Mesenchymal stem cell (in vitro differentiated cells and primary cell): ENCODE data around the gene PROM2.

Source experiments
- DNase-seq: peaks from one replicate; pipeline ENCODE4 v3.0.0-alpha.2; 2013
- H2AFZ ChIP-seq: one replicate; pipeline ENCODE4 v1.6.1; 2013; ENCODE audit warnings: low read depth, mild to moderate bottlenecking, control low read depth, inconsistent platforms, low read length, moderate library complexity
- H2AK5ac ChIP-seq: 2 replicates; pipeline ENCODE4 v1.6.1; 2013; ENCODE audit warnings: low read length, moderate library complexity, mild to moderate bottlenecking, inconsistent platforms; ENCODE audit not compliant: severe bottlenecking
- H2BK120ac ChIP-seq: one replicate; pipeline ENCODE4 v1.6.1; 2013; ENCODE audit warnings: low read depth, mild to moderate bottlenecking, inconsistent platforms, low read length, moderate library complexity
- H2BK12ac ChIP-seq, 2 experiments: one replicate each; pipeline ENCODE4 v1.6.1; 2013; ENCODE audit warnings: inconsistent platforms in 2 of 2, low read length in 2 of 2, mild to moderate bottlenecking in 2 of 2, moderate library complexity in 2 of 2, control low read depth in 1 of 2
- H2BK15ac ChIP-seq: one replicate; pipeline ENCODE4 v1.6.1; 2013; ENCODE audit warnings: mild to moderate bottlenecking, low read depth, inconsistent platforms; ENCODE audit not compliant: poor library complexity, severe bottlenecking
- H2BK5ac ChIP-seq: 2 replicates; pipeline ENCODE4 v1.6.1; 2013; ENCODE audit warnings: low read depth, mild to moderate bottlenecking, low read length, control low read depth, inconsistent platforms; ENCODE audit not compliant: poor library complexity, severe bottlenecking
- H3K14ac ChIP-seq, 2 experiments: one replicate each; pipeline ENCODE4 v1.6.1; 2013; ENCODE audit warnings: inconsistent platforms in 2 of 2, low read length in 2 of 2, control low read depth in 1 of 2, mild to moderate bottlenecking in 1 of 2, moderate library complexity in 1 of 2
- H3K18ac ChIP-seq, 2 experiments: one replicate each; pipeline ENCODE4 v1.6.1; 2013; ENCODE audit warnings: inconsistent platforms in 2 of 2, low read length in 2 of 2, control low read depth in 1 of 2, low read depth in 1 of 2, mild to moderate bottlenecking in 1 of 2
- H3K23ac ChIP-seq, 2 experiments: one replicate each; pipeline ENCODE4 v1.6.1; 2013; ENCODE audit warnings: inconsistent platforms in 2 of 2, low read length in 2 of 2, mild to moderate bottlenecking in 2 of 2, moderate library complexity in 2 of 2, control low read depth in 1 of 2
- H3K27ac ChIP-seq: 2 replicates; pipeline ENCODE4 v1.5.1; 2013; ENCODE audit warnings: mild to moderate bottlenecking, moderate library complexity, low read length, control low read depth, inconsistent platforms; ENCODE audit not compliant: poor library complexity, severe bottlenecking
- H3K27me3 ChIP-seq, 2 experiments: 2 replicates each; pipeline versions ENCODE4 v1.6.1 to v1.7.0; 2013; ENCODE audit warnings: low read length in 2 of 2, mild to moderate bottlenecking in 2 of 2, moderate library complexity in 2 of 2, control low read depth in 1 of 2, inconsistent platforms in 1 of 2; ENCODE audit not compliant: control insufficient read depth in 1 of 2, insufficient read depth in 1 of 2
- H3K36me3 ChIP-seq, 2 experiments: 2 replicates each; pipeline versions ENCODE4 v1.6.1 to v1.7.0; 2013; ENCODE audit warnings: low read length in 2 of 2, control low read depth in 1 of 2, inconsistent platforms in 1 of 2, low read depth in 1 of 2, mild to moderate bottlenecking in 1 of 2; ENCODE audit not compliant: insufficient read depth in 2 of 2, control insufficient read depth in 1 of 2
- H3K4ac ChIP-seq, 2 experiments: one replicate each; pipeline ENCODE4 v1.6.1; 2013; ENCODE audit warnings: inconsistent platforms in 2 of 2, low read length in 2 of 2, mild to moderate bottlenecking in 2 of 2, moderate library complexity in 2 of 2, control low read depth in 1 of 2, low read depth in 1 of 2
- H3K4me1 ChIP-seq: 2 replicates; pipeline ENCODE4 v1.6.1; 2013; ENCODE audit warnings: low read depth, low read length, control low read depth; ENCODE audit not compliant: control insufficient read depth, insufficient read depth
- H3K4me2 ChIP-seq: 2 replicates; pipeline ENCODE4 v1.6.1; 2013; ENCODE audit warnings: low read length, mild to moderate bottlenecking, inconsistent platforms; ENCODE audit not compliant: poor library complexity, severe bottlenecking
- H3K4me3 ChIP-seq, 2 experiments: 2 replicates each; pipeline versions ENCODE4 v1.5.1 to v1.7.0; 2013; ENCODE audit warnings: low read length in 2 of 2, mild to moderate bottlenecking in 2 of 2, control low read depth in 1 of 2, low read depth in 1 of 2; ENCODE audit not compliant: insufficient read depth in 1 of 2
- H3K79me1 ChIP-seq: replicated peaks from 2 replicates; pipeline ENCODE4 v1.6.1; 2013; ENCODE audit warnings: mild to moderate bottlenecking, control low read depth, low read length, inconsistent platforms; ENCODE audit not compliant: poor library complexity, severe bottlenecking
- H3K9ac ChIP-seq: 2 replicates; pipeline ENCODE4 v1.7.0; 2013; ENCODE audit warnings: mild to moderate bottlenecking, low read length, moderate library complexity
- H3K9me3 ChIP-seq: 2 replicates; pipeline ENCODE4 v1.7.0; 2013; ENCODE audit warnings: mild to moderate bottlenecking, low read length; ENCODE audit not compliant: control insufficient read depth
- H4K8ac ChIP-seq: one replicate; pipeline ENCODE4 v1.6.1; 2013; ENCODE audit warnings: inconsistent platforms, mild to moderate bottlenecking, low read length, moderate library complexity
- H4K91ac ChIP-seq: one replicate; pipeline ENCODE4 v1.6.1; 2013; ENCODE audit warnings: mild to moderate bottlenecking, low read length, inconsistent platforms
- WGBS: methylation state at CpG from one replicate; pipeline ENCODE4 v1.1.7; 2013; ENCODE audit warnings: mixed read lengths; 5-methylcytosine and 5-hydroxymethylcytosine counted together

Gene PROM2

DNA sequence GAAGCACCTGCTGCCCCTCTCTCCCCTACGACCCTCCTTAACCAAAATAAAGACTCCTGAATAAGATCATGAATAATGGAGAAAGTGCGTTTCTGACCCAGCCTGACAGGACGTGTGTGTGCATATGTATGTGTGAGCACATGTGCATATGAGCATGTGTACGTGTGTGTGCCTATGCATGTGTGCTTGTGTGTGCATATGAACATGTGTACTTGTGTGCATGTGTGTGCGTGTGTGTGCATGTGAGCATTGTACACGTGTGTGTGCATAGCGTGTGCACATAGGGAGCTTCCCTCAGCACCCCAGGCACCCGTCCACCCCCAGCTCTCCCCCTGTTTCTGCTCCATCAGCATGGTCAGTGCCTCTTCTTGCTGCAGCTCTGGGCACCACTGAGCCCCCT lies 33.6 kb downstream of the PROM2 start:
- H2AFZ ChIP-seq: no peak overlapping the region
- H3K36me3 ChIP-seq: peaks cover 0 to 6% of the 10 kb centered on the region in 2 experiments

DNA sequence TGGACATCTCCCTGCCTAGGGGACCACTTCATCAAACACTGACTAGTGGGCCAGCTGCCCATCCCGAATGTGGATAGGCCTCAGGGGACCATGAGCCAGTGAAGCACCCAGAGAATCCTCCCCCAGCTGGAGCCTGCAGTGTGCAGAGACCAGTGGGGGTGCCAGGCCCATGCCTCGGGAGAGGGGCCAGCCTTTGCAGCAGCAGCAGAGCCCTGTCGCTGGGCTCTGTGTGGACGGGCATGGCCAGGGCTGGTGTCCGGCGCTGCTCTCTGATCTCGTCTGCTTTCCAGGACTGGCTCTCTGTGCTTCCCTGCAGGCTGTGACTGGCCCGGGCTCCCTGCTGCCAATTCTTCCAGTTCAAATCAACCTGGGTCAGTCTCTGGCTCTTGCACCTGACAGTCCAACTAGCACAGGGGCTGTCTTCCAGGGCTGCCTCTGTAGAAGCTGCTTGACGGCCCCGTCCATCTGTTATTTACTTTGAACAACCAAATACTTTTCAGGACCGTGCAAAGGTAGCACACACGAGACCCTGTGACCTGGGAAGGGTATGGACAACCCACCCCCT lies 34.3 kb downstream of the PROM2 start:
- Histone ChIP-seq H3K9ac (no peak overlapping the region), H3K4me3 (no peak overlapping the region), H3K79me1 (no peaks in the 10 kb centered on the region), H4K91ac (no peak overlapping the region), H3K27me3 (peaks cover 0 to 64% of the 10 kb centered on the region in 2 experiments), H3K4ac (no peak overlapping the region), H2BK12ac (no peak overlapping the region), H3K9me3 (no peaks in the 10 kb centered on the region), H3K36me3 (no peaks in the 10 kb centered on the region), H3K27ac (no peak overlapping the region), H3K4me2 (no peak overlapping the region), H2AK5ac (no peak overlapping the region), H2BK5ac (no peak overlapping the region), H3K14ac (no peak overlapping the region), H4K8ac (no peak overlapping the region), H3K18ac (no peak overlapping the region), H2BK120ac (no peak overlapping the region), H2BK15ac (no peak overlapping the region), H3K23ac (no peak overlapping the region), H2AFZ (no peak overlapping the region), H3K4me1 (peaks cover 40% of the 10 kb centered on the region)
- WGBS: 86% methylated on average over 12 of the region's 12 CpGs
- DNase-seq: no peak

More for the DNA sequence above, 33.6 kb downstream of the PROM2 start:
- Histone ChIP-seq H2AK5ac (no peak overlapping the region), H3K27ac (no peak overlapping the region), H3K9ac (no peak overlapping the region), H3K4me2 (no peak overlapping the region), H3K4me3 (no peak overlapping the region), H3K23ac (no peak overlapping the region), H3K14ac (no peak overlapping the region), H2BK12ac (no peak overlapping the region), H2BK5ac (no peak overlapping the region), H3K79me1 (no peaks in the 10 kb centered on the region), H3K18ac (no peak overlapping the region), H3K4me1 (peaks cover 41% of the 10 kb centered on the region), H3K9me3 (no peaks in the 10 kb centered on the region), H2BK120ac (no peak overlapping the region), H2BK15ac (no peak overlapping the region), H4K8ac (no peak overlapping the region), H3K4ac (no peak overlapping the region), H3K27me3 (peaks cover 0 to 67% of the 10 kb centered on the region in 2 experiments), H4K91ac (no peak overlapping the region)
- DNase-seq: no peak
- WGBS: 86% methylated on average over 7 of the region's 8 CpGs

DNA sequence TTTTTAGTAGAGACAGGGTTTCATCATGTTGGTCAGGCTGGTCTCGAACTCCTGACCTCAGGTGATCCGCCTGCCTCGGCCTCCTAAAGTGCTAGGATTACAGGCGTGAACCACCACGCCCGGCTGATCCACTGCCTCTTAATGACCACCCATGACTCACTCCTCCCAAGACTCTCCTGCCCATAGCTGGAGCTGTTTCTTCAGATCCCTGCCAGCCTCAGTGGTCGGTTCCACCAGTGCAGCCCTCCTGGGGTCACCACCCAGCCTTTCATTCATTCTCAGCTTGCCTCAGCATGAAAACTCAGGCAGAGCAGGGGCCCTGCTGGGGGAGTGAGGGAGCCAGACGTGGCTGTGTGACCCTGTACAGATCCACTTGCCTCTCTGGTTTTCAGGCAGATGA lies 35.4 kb downstream of the PROM2 start:
- Histone ChIP-seq H3K4ac (no peak overlapping the region), H3K79me1 (no peaks in the 10 kb centered on the region), H2BK5ac (no peak overlapping the region), H3K18ac (no peak overlapping the region), H2AK5ac (peak overlapping the region; percentile 40), H2BK15ac (no peak overlapping the region), H3K23ac (no peak overlapping the region), H3K36me3 (no peaks in the 10 kb centered on the region), H2BK120ac (no peak overlapping the region), H4K8ac (no peak overlapping the region), H2AFZ (no peak overlapping the region), H3K14ac (no peak overlapping the region), H3K27me3 (peaks cover 0 to 69% of the 10 kb centered on the region in 2 experiments), H3K9ac (no peak overlapping the region), H3K4me1 (peaks cover 47% of the 10 kb centered on the region), H3K9me3 (no peaks in the 10 kb centered on the region), H3K4me2 (no peak overlapping the region), H2BK12ac (no peak overlapping the region), H4K91ac (no peak overlapping the region), H3K27ac (no peak overlapping the region), H3K4me3 (no peak overlapping the region)
- no peak for DNase-seq
- WGBS: 79% methylated on average over 8 of the region's 8 CpGs

DNA sequence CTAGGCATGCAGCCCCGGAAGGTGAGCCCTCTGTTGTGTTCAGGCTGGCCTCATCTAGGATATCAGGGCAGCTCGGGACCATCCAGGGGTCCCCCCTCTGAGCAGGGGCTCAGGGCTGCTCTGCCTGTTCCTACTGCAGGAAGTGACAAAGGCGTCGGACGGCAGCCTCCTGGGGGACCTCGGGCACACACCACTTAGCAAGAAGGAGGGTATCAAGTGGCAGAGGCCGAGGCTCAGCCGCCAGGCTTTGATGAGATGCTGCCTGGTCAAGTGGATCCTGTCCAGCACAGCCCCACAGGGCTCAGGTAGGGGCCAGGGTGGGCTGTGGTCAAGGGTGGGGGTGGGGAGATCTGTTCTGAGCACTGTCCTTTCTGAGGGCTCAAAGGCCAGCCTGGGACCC lies 36.0 kb downstream of the PROM2 start:
- no peak overlapping the region for H3K23ac ChIP-seq
- peaks cover 54% of the 10 kb centered on the region for H3K4me1 ChIP-seq
- H2AK5ac ChIP-seq: peak overlapping the region; percentile 40
- H2AFZ ChIP-seq: no peak overlapping the region
- no peak overlapping the region for H3K18ac ChIP-seq
- no peak for DNase-seq
- no peak overlapping the region for H3K4me2 ChIP-seq
- H2BK12ac ChIP-seq: no peak overlapping the region
- H3K9me3 ChIP-seq: no peaks in the 10 kb centered on the region
- H3K4ac ChIP-seq: no peak overlapping the region
- no peak overlapping the region for H2BK120ac ChIP-seq
- no peaks in the 10 kb centered on the region for H3K36me3 ChIP-seq
- H3K4me3 ChIP-seq: no peak overlapping the region
- no peak overlapping the region for H2BK5ac ChIP-seq
- no peak overlapping the region for H3K14ac ChIP-seq
- H3K27ac ChIP-seq: no peak overlapping the region
- no peak overlapping the region for H3K9ac ChIP-seq
- H3K27me3 ChIP-seq: peaks cover 0 to 70% of the 10 kb centered on the region in 2 experiments
- 86% methylated on average over 8 of the region's 8 CpGs for WGBS
- no peaks in the 10 kb centered on the region for H3K79me1 ChIP-seq
- H4K91ac ChIP-seq: no peak overlapping the region
- H4K8ac ChIP-seq: no peak overlapping the region
- H2BK15ac ChIP-seq: no peak overlapping the region
